Epidermal melanocyte (primary cell): ENCODE data around the gene PLXNA1.

Experiments
- DNase-seq: peaks from one replicate; pipeline ENCODE4 v3.0.0; 2011; ENCODE audit warnings: low spot score; ENCODE audit not compliant: insufficient read length

Gene PLXNA1

GRCh38 chr3:126987129-126987528, 4.2 kb downstream of the PLXNA1 start:
- DNase-seq = no peak

DNA sequence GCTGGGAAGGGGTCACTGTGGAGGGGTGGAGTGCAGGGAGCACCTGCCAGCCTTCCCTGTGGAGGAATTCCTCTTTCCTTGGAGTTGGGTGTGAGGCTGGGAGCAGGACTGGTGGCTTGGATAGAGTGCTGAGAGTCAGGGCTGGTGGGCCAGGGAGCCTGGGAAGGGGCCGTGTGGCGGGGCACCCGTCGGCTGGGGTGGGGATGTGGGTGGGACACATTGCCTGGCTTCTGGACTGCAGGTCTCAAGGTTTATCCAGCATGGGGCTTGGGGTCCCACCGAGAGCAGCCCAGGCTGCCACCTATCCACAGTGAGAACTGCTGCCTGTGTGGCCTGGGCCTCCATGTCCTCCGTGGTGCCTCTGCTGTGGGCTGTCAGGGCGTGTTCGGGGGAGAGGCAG, 4.7 kb downstream of the PLXNA1 start:
- DNase-seq = no peak

GRCh38 chr3:126988451-126989021, 5.6 kb downstream of the PLXNA1 start:
- DNase-seq = no peak

GRCh38 chr3:126989316-126990023, 6.6 kb downstream of the PLXNA1 start:
- DNase-seq = no peak

DNA sequence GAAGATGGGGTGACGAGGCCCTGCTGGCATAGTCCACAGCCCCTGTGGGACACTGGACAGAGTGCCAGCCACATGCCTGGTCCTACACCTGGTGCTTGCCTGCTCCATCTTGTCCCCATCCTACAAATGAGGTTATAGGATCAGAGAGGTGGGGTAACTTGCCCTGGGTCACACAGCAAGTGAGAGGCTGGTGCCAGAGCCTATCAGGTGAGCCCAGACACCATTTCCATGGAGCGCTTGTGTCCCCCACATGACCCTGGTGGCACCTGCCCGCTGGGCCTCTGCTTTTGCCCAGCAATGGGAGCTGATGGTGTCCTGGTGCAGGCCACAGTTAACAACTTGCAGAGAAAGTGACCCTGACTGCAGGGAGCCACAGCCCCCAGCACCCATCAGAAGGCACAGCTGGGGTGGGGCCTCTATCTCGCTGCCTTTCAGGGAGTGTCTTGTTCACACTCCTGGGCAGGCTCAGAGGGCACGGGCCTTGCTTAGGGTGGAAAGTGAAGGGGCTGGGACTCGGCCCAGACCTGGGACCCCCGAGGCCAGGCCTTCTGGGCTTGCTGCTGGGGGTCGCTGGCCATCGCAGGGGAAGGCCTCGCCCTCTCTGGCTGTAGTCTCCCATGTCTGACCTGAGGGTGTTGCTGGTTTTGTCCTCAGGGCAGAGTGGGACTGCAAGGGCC, 7.2 kb downstream of the PLXNA1 start:
- DNase-seq = no peak

DNA sequence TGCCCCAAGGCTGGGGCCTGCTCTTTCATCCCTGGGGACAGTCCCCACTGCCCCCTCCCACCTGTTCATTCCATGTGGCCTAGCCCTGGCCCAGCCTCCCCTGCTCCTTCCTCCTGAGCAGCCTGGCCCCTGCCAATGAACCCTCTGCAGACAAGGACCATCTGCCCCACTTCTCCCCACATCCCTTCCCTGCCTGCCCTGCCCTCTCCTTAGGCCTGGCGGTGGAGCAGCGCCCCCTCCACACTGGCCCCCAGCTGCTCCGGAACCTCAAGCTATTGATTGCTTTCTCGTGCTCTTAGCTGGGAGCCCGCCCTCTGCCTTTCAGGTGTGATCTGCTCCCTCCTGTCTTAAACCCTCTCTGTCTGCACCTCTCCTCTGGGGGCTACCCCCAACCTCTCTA, 8.0 kb downstream of the PLXNA1 start:
- no peak for DNase-seq

DNA sequence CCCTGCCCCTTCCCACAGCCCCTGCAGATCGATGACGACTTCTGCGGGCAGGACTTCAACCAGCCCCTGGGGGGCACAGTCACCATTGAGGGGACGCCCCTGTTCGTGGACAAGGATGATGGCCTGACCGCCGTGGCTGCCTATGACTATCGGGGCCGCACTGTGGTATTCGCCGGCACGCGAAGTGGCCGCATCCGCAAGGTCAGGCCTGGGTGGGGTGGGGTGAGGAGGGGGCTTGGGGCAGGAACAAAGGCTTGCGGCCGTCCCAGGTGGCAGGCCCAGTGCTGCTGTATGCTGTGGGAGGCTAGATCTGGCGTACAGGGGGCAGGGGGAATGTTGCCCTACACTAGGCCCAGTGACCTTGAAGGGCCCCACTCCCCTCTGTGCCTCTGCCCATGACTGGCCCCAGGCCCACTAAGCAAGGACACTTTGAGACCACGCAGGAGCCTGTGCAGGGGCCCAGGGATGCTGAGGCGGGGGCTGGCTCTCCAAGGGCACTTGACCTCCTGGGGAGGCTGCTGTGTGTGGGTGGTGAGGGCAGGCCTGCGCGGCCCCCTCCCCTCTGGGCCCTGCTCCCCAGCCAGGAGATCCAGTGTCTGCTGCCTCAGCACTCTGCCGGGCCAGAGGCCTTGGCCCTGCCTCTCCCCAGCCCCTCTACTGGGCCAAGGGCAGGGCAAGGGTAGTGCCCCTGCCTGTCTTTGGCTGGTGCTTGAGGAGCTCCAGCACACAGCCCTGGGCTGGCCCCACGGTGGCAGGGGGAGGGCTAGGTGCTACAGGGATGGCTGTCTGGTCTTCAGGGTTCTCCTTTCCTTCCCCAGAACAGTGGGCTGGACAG, 8.7 kb downstream of the PLXNA1 start:
- no peak for DNase-seq

DNA sequence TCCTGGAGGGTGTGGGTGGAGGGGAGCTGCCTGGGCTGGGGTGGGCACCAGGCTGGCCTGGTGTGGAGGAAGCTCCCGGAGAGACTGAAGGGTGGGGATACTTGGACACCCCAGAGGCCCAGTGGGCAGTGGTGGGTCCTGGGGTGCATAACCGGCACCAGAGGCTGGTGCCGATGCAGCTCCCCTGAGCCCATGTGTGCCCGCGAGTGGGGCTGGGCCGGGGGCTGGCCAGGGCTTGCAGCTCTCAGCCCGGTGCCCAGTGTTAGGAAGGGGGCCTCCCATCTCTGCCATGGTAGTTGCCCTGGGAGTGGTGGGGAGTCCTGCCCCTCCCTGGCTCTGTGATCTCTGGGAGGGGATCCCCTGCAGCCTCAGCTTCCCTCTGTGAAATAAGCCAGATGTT, 9.3 kb downstream of the PLXNA1 start:
- DNase-seq = no peak

DNA sequence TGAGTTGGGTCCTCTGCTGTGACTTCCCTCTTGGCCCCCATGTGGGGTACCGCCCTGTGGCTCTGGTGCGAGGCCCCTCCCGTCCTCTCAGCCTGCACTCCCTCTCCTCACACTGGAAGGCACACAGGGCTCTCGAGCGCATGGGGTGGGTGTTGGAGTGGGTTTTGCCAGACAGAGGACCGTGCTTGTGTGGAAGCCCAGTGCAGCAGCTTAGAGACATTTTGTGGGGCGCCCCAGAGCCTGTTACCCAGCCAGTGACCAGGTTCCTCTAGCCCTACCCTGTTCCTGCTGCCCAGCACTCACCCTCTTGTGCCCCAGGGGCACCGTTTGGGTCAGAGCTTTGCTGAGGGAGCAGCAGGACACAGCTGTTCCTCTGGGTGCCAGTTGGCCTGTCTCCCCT, 9.9 kb downstream of the PLXNA1 start:
- no peak for DNase-seq

DNA sequence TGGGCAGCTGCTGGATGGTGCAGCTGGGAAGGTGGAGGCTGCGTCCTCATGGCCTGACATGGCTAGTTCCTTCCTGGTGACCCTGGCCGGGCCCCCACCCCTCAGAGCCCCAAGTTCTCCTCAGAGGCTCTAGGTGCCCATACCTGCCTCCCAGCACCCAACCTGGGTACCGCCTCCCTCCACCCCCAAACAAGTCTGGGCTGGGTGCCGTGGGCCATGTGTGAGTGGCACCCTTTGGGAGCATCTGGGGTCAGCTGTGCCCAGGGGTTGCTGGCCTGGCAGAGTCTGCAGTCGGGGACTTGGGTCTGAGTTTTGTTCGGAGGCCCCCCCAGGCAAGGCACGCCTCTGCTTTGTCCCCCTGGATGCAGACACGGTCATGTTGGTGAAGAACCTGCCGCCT, 10.5 kb downstream of the PLXNA1 start:
- DNase-seq = no peak

DNA sequence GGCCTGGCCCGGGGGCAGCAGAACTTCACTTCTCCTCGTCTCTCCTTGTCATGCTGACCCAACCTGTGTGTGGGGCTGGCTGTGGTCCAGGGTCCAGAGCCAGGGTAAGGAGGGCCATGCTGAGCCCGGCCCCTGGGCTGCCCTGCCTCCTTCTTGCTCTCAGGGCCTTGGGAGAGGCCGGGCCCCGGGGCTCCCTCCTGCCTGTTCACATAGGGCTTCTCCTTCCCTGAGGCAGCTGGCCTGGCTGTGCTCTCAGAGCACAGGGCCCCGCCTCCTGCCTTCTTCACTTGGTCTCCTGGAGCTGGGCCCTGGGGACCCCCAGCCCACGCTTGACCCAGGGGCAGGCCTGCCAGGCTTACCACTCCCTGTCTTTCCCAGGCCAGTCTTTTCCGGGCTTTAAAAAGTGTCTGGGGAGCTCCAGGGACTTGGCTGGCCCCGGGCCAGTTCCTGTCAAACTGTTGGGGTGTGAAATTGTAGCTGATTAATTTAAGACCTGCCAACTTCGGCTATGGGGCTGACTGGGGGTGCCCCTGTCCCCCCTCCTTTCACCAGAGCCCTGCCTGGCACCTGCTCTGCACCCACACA, 11.8 kb downstream of the PLXNA1 start:
- no peak for DNase-seq

DNA sequence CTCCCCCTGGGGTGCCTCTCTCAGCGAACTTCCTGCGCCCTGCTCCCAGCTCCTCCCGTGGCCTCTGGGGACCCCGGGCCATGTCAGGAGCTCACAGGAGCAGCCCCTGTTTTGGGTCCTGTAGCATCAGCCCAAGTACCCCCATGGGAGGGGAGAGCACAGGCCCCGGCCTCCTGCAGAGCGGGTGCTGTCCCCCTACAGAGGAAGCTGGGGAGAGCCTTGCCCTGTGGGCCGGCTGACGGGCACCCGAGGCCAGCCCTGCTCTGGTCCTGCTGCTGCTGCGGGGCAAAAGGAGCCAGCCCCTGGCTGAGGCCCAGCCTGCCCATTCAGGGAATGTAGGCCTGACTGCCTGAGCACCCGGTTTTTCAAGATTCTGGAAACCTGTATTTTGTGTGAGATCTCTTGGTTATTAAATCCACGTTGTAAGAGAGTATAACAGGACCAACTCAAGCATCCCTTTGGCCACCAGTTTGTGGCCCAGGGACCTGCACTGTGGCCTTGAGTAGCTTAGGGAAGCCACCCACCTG, 12.4 kb downstream of the PLXNA1 start:
- DNase-seq = no peak

DNA sequence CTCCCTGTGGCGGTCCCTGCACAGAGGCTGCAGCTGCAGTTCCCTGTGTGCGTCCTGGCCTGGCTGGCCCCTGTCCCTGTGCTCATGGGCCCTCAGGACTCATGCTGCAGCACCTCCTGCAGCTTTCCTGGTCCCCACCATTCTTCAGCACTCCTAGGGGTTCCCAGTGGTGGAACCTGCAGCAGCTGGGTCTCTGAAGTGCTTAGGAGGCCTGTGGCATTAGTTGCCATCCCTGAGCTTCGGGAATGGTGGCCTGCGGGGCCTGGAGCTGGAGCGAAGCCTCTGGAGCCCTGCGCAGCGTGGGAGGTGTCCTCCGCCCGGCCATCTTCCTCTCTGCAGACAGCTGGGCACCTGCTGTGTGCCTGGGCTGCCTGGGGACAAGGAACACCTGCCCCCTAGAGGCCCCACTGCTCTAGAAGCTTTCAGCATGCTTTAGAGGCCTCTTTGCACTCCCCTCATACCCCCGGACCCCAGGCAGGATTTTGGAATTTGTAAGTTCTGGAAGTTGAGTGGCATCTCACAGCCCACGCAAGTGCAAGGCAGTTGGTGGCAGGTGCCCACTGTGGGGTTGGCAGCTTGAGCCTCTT, 13.1 kb downstream of the PLXNA1 start:
- no peak for DNase-seq

- DNase-seq = no peak
Measured at GRCh38 chr3:126996905-126997304, 14.0 kb downstream of the PLXNA1 start.

- no peak for DNase-seq
Measured at GRCh38 chr3:126997455-126998038, 14.6 kb downstream of the PLXNA1 start.

DNA sequence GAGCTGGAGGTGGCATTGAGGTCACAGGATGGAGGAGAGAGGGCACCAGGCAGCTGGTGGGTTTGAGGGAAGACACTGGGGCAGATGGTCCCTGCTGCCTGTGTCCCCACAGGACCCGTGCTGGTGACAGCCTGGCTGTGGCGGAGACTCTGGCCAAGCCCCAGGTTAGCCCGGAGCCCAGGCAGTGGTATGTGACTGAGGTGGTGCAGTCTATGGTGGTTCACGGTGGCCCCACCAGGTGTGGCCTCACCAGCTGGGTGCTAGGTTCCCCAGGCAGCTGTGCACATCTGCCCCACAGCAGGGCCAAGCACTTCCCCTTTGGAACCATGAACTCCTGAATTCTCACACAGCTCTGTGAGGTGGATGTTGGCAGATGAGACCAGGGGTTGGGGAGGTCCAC, 15.4 kb downstream of the PLXNA1 start:
- DNase-seq = no peak

- DNase-seq = no peak
Measured at GRCh38 chr3:126998728-126999127, 15.8 kb downstream of the PLXNA1 start.

GRCh38 chr3:126999383-126999782, 16.5 kb downstream of the PLXNA1 start:
- peak; percentile 86 for DNase-seq

DNA sequence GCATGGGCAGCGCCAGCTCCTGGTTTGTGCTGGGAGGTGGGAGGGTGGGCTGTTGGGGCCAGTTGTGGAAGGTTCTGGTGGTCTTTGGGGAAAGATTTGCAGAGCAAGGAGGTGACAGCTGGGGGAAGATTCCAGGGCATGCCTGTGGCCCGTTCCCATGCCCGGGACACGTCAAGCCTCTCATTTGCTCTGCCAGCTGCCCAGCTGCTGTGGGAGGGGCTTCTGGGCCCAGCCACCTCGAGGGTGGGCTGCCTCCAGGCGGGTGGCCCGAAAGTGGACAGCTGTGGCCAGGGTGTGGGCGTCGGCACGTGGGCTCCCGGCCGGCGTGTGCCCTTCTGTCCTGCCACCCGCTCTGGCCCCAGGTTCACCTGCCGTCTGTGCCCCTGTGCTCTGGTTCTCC, 17.2 kb downstream of the PLXNA1 start:
- no peak for DNase-seq

DNA sequence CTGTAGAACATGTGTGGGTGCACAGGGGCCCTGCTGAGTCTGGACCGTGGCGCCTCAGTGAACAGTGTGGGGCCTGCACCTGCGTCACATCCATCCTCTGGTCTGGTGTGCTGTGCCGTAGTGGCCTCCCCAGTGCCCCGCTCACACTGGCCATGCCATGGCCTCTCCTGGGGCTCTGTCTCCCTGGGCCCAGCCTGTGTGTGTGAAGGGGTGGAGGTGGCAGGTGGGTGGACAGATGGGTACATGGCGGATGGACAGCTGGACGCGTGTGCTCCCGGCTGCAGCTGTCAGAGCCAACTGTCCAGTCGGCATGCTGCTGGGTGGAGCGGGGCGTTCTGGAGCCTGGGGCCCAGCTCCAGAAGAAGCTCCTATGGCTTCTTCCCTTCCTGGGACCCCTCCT, 17.8 kb downstream of the PLXNA1 start:
- no peak for DNase-seq
